ENCODE results near the gene CADPS.

- TF ChIP-seq POLR2A (IDR thresholded peaks at IDR 0.05; ENCODE audit: low read length): no peak
- no peak for TF ChIP-seq GATA1 (IDR thresholded peaks at IDR 0.05; ENCODE audit: low read depth, low read length)
These were observed 277.7 kb downstream of the CADPS start for GRCh38 chr3:62597491-62597890.
